Sigmoid colon (tissue), 4 donors: ENCODE measurements around the gene GPS1.

Source experiments
- EP300 ChIP-seq, 4 donors: sonication (generic); formaldehyde crosslinking; IDR thresholded peaks; one replicate each; pipeline ENCODE4 v1.6.1; 2017; ENCODE audit warnings: antibody characterized with exemption in 4 of 4
- POLR2A ChIP-seq, 2 donors: fragments of 450-650 bp; IDR thresholded peaks; one replicate each; pipeline ENCODE4 v1.6.1; 2016; ENCODE audit warnings: antibody characterized with exemption in 2 of 2, mild to moderate bottlenecking in 2 of 2, moderate library complexity in 2 of 2
- POLR2AphosphoS5 ChIP-seq, 4 donors: sonication (generic); formaldehyde crosslinking; IDR thresholded peaks; one replicate each; pipeline ENCODE4 v1.6.1; 2017; ENCODE audit warnings: antibody characterized with exemption in 4 of 4
- TF ChIP-seq, protein P1 (sequence below), 4 experiments: fragments of 450-650 bp in 3 of 4; fragments of 200-600 bp in 1 of 4; IDR thresholded peaks; one replicate each; pipeline ENCODE4 v1.5.1; 2016 to 2019; ENCODE audit warnings: antibody characterized with exemption in 4 of 4, mild to moderate bottlenecking in 3 of 4, moderate library complexity in 2 of 4

DNA sequence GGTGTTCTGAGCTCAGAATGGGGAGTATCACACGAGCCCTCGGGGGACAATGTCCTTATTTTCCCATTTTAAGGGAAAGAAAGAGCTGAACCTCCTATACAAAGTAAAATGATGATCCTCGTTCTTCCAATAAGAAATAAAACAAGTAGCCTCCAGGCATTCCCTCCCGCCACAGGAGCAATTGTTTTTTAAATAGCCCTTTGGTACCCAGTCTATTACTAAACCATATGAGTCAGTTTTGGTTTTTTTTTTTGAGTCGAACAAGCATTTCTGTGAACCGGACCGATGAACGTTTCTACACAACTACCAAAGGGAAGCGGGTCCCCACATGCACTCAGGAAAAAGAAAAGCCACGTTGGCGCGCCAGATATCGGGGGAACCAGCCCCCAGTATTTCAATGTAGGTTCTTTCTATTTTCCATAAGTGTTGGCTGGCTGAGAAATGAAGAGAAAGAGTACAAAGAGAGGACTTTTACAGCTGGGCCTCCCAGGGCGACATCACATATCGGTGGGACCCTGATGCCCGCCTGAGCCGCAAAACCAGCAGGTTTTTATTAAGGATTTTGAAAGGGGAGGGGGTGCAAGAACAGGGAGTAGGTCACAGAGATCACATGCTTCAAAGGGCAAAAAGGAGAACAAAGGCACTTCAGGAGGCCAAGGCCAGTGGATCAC, 10.4 kb upstream of the GPS1 start:
- TF ChIP-seq, protein P1, sequence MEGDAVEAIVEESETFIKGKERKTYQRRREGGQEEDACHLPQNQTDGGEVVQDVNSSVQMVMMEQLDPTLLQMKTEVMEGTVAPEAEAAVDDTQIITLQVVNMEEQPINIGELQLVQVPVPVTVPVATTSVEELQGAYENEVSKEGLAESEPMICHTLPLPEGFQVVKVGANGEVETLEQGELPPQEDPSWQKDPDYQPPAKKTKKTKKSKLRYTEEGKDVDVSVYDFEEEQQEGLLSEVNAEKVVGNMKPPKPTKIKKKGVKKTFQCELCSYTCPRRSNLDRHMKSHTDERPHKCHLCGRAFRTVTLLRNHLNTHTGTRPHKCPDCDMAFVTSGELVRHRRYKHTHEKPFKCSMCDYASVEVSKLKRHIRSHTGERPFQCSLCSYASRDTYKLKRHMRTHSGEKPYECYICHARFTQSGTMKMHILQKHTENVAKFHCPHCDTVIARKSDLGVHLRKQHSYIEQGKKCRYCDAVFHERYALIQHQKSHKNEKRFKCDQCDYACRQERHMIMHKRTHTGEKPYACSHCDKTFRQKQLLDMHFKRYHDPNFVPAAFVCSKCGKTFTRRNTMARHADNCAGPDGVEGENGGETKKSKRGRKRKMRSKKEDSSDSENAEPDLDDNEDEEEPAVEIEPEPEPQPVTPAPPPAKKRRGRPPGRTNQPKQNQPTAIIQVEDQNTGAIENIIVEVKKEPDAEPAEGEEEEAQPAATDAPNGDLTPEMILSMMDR (IDR thresholded peaks at IDR 0.05): no peak
- TF ChIP-seq EP300 (IDR thresholded peaks at IDR 0.05) (no peak), POLR2AphosphoS5 (IDR thresholded peaks at IDR 0.05) (no peak), POLR2A (IDR thresholded peaks at IDR 0.05) (no peak)
